ENCODE results near the gene ANXA2.

- TF ChIP-seq CTCF (IDR thresholded peaks at IDR 0.05) (no peak), POLR2A (IDR thresholded peaks at IDR 0.05) (no peak)
These were observed 45.0 kb upstream of the ANXA2 start for GRCh38 chr15:60442763-60443162.
